ENCODE data around the gene KCNH6.

KCNH6 gene

GRCh38 chr17:63537991-63538692 lies 15.0 kb downstream of the KCNH6 start:
- no peak for DNase-seq

GRCh38 chr17:63538693-63539595 lies 15.8 kb downstream of the KCNH6 start:
- no peak for DNase-seq

GRCh38 chr17:63540590-63540989 lies 17.4 kb downstream of the KCNH6 start:
- DNase-seq = no peak

- DNase-seq = no peak
These were observed 19.0 kb downstream of the KCNH6 start for GRCh38 chr17:63542218-63542545.

- DNase-seq = no peak
These were observed 20.0 kb downstream of the KCNH6 start for GRCh38 chr17:63542942-63543821.

- no peak for DNase-seq
These were observed 20.8 kb downstream of the KCNH6 start for GRCh38 chr17:63543822-63544420.

GRCh38 chr17:63544467-63545301 lies 21.5 kb downstream of the KCNH6 start:
- no peak for DNase-seq

- DNase-seq = no peak
These were observed 23.3 kb downstream of the KCNH6 start for GRCh38 chr17:63546308-63547082.

GRCh38 chr17:63547083-63547523 lies 23.9 kb downstream of the KCNH6 start:
- DNase-seq = no peak

- peak; percentile 50 for DNase-seq
These were observed 26.3 kb downstream of the KCNH6 start for GRCh38 chr17:63549289-63549945.

GRCh38 chr17:63549946-63550816 lies 27.0 kb downstream of the KCNH6 start, which contains the start of gene DCAF7:
Gene DCAF7 (plus strand): TSS chr17:63550477. CDS start chr17:63550678, 201 bp downstream.
- DNase-seq = peak; percentile 99

GRCh38 chr17:63550817-63551639 lies 27.9 kb downstream of the KCNH6 start:
- peak; percentile 55 for DNase-seq

GRCh38 chr17:63552211-63552610 lies 29.1 kb downstream of the KCNH6 start:
- DNase-seq = no peak

- DNase-seq = no peak
These were observed 32.5 kb downstream of the KCNH6 start for GRCh38 chr17:63555500-63556156.

GRCh38 chr17:63557416-63557815 lies 34.3 kb downstream of the KCNH6 start:
- no peak for DNase-seq

- no peak for DNase-seq
These were observed 35.3 kb downstream of the KCNH6 start for GRCh38 chr17:63558441-63558840.

GRCh38 chr17:63561819-63562218 lies 38.7 kb downstream of the KCNH6 start:
- DNase-seq = no peak

- no peak for DNase-seq
These were observed 40.2 kb downstream of the KCNH6 start for GRCh38 chr17:63563339-63563738.

Data from NCI-H1694 treated with DMSO at 0.1 percent for 48 hours (cell line).